Ovary (tissue), 3 donors: ENCODE results near the gene SCN4B.

ENCODE experiments used
- CTCF ChIP-seq, 3 donors: fragments of 450-650 bp in 2 of 3; fragments of 200-600 bp in 1 of 3; IDR thresholded peaks; one replicate each; pipeline versions ENCODE4 v1.5.1 to v1.8.0; 2016 to 2022; ENCODE audit warnings: antibody characterized with exemption in 3 of 3, mild to moderate bottlenecking in 1 of 3
- EP300 ChIP-seq: sonication (generic); formaldehyde crosslinking; IDR thresholded peaks from one replicate; pipeline ENCODE4 v1.6.1; 2017; ENCODE audit warnings: antibody characterized with exemption
- POLR2A ChIP-seq: fragments of 450-650 bp; IDR thresholded peaks from one replicate; pipeline ENCODE4 v1.6.1; 2017; ENCODE audit warnings: antibody characterized with exemption, mild to moderate bottlenecking, moderate library complexity
- donor health status: DM: no; HTN: no; CAD: no.

GRCh38 chr11:118145285-118146227, 7.1 kb downstream of the SCN4B start:
- TF ChIP-seq CTCF (IDR thresholded peaks at IDR 0.05): peak; percentile 77 to 90 (median 84)
- TF ChIP-seq POLR2A: no peak
- no peak for TF ChIP-seq EP300
